ENCODE data around the gene CDC42EP5. TPM values are rescaled to one million over a fixed set of nuclear protein-coding genes. Genes with fewer than 3 reads are reported as not detected.
"Not testable (repeated sequence)": the region's sequence is repeated elsewhere in the genome, so short reads cannot be mapped to it uniquely, and the experiment has no call there.

Gene CDC42EP5
- 0.25 TPM in 1 of 2 replicates, not detected in the other for total RNA-seq (2014; rRNA removed; shearing (Covaris generic))

GRCh38 chr19:54473071-54473891, at the start of gene CDC42EP5:
CDC42EP5 (minus strand) TSS chr19:54473296; CDS start chr19:54465547, 7,749 bp downstream.
- no peak for DNase-seq (ENCODE audit: low read depth)

- no peak for DNase-seq (ENCODE audit: low read depth)
Measured at GRCh38 chr19:54521860-54522513, 48.9 kb upstream of the CDC42EP5 start.

DNA sequence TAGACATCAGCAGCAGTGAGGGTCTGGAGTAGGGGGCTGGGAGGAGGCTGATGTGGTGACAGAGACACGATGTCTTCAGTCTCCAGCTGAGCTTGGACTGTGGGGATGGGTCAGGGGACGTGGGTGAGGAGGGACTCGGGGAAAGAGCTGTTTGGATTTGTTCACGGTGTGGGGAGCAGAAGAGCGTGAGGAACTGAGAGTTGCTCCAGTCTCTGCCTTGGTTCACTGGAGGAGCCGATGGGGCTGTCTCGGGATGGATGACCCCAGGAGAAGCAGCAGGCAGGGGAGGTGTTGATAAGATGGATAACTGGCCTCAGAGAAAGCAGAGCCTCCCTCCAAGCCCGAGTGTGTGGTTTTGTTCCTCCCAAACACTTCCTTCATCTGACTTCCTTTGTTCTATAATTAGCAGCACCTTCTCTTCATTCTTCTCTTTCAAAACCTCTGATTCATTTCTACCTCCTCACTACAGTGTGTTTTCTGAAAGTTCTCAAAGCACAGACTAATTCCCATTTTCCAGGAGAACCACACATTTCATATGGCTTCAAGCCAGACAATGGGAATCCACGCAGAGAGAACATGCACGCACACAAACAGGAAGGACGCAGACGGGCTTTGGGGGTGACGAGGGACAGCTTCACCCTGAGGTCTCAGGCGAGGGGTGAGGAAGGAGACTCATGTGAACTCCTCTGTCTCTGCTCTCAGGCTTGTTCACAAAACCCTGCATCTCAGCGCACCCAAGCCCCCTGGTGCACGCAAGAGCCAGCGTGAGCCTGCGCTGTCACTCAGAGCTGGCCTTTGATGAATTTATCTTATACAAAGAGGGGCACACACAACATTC, 48.1 kb upstream of the CDC42EP5 start:
- no peak for DNase-seq (ENCODE audit: low read depth)

- peak; percentile 47 for DNase-seq (ENCODE audit: low read depth)
Measured at GRCh38 chr19:54518844-54519243, 45.7 kb upstream of the CDC42EP5 start.

- DNase-seq (ENCODE audit: low read depth) = peak; percentile 75
Measured at GRCh38 chr19:54517483-54517882, 44.4 kb upstream of the CDC42EP5 start.

GRCh38 chr19:54515156-54515555, 42.1 kb upstream of the CDC42EP5 start:
- DNase-seq (ENCODE audit: low read depth) = no peak

GRCh38 chr19:54509200-54509940, 36.3 kb upstream of the CDC42EP5 start:
- not testable (repeated sequence) for DNase-seq (ENCODE audit: low read depth)

DNA sequence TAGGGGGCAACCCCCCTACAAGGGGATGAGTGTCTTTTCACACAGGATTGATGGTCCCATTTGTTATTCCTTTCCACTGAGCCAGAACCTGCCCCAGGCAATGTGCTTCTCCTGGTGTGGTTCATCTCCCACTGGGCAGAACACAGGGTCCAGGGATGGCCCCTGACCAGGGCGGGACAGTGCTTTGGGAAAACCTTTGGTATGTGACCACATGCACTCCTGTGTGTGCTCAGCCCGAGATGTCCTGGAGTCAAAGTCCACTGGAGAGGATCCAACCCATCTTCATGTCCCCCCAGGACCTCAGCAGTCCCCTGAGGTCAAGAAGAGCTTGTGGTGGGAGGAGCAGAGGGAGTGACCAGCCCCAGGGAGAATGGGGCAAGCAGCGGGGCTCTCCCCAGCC, 35.4 kb upstream of the CDC42EP5 start:
- DNase-seq (ENCODE audit: low read depth) = not testable (repeated sequence)

DNA sequence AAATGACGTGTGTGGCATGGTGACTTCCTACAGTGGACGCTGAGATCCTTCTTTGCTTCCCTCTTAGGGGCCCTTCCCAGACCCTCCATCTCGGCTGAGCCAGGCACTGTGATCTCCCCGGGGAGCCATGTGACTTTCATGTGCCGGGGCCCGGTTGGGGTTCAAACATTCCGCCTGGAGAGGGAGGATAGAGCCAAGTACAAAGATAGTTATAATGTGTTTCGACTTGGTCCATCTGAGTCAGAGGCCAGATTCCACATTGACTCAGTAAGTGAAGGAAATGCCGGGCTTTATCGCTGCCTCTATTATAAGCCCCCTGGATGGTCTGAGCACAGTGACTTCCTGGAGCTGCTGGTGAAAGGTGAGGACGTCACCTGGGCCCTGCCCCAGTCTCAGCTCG, 34.7 kb upstream of the CDC42EP5 start:
- DNase-seq (ENCODE audit: low read depth) = no peak

DNA sequence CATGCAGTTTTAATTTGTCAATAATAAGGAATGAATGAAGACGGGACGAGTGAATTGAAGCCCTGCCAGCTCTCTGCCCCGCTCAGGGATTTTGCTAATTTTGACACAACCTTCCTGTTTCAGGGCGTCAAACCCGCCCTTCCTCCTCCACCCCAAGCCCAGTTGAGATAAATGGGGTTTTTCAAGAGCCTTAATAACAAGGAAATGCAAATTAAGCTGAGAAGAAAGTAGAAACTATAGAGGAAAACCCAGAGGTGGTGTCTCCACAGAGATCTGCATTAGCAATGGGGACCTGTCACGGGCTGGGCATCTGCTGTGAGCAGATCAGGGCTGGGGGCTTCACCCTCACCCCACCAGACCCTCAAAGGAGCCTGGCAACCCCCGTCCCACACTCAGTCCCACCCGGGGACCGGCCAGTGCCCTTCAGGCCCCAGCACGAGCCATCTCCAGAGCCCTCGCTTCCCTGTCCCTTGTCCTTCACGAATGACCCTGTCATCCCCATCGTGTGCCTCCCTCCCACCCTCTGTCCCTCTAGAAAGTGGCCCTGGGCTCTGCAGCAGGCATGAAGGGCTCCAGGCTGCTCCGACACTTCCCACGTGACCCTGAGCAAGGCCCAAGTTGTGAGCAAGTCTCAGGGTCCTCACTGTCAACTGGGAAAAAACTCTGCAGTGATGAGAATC, 34.1 kb upstream of the CDC42EP5 start:
- DNase-seq (ENCODE audit: low read depth) = not testable (repeated sequence)

DNA sequence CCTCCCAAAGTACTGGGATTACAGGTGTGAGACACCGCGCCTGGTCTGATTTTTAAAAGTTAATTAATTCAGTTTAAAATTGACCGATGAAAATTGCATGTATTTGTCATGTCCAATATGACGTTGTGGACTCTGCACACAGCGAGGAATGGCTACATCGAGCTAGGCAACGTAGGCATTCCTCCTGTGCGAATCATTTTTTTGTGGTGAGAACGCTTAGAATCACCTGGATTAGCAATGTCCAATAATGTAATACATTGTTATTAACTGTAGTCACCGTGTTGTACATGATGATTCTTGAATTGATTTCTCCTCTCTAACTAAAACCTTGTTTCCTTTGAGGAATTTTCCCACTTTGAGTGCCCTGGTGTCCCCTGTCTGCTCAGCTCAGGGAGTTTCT, 33.0 kb upstream of the CDC42EP5 start:
- DNase-seq (ENCODE audit: low read depth) = peak; percentile 17

DNA sequence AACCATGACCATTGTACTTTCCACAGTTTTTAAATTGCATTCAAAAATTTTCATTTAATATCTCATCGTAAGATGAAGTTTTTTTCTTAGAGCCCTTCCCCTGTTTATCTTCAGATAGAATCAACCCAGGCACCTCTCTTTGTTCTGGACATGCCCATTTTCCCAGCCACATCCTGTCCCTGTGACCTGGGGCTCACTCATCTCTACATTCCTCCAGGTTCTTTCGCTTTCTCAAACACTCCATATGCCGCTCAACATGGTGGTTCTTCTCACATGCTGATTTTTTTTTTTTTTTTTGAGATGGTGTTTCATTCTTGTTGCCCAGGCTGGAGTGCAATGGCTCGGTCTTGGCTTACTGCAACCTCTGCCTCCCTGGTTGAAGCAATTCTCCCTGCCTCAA, 32.4 kb upstream of the CDC42EP5 start:
- not testable (repeated sequence) for DNase-seq (ENCODE audit: low read depth)

DNA sequence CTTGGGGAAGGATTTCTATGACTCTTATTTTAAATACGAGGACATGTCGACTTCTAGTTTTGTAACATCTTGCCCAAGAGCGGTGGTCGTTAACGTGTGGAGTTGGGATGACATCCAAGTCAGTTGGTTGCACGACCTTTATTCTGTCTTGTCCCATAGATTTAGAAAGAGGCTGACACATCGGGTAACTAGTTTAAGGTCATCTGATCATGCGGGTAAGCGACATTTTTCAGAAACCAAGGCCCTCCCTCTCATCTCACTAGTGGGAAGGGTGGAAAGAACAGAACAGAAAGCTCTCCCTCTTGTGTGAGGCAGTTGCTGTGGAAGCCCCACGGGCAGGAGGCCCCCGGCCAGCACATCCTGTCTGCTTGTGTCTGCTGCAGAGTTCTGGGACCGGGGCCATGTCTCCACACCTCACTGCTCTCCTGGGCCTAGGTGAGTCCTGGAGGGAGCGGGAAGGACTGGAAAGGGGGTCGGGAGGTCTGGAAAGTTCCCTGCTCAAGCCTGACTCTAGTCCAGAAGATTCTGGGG, 29.5 kb upstream of the CDC42EP5 start, which contains the start of gene LAIR2:
LAIR2 (plus strand) TSS at position 314 of the 531 bp plus-strand sequence; CDS start at position 402, 88 bp downstream.
- DNase-seq (ENCODE audit: low read depth) = no peak

- DNase-seq (ENCODE audit: low read depth) = not testable (repeated sequence)
Measured at GRCh38 chr19:54498451-54498772, 25.3 kb upstream of the CDC42EP5 start.

GRCh38 chr19:54497747-54498450, 24.8 kb upstream of the CDC42EP5 start:
- DNase-seq (ENCODE audit: low read depth) = not testable (repeated sequence)

DNA sequence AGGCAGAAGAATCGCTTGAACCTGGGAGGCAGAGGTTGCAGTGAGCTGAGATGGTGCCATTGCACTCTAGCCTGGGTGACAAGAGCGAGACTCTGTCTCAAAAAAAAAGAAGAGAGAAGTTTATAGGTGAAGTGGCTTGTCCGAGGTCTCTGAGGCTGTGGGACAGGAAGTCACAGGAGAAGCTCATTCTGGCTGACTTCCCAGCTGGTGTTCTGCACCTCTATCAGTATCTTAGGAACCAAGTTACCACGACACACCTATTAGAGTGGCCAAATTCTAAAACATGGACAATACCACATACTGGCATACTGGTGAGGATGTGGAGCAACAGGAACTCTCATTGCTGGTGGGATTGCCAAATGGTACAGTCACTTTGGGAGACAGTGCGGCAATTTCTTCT, 22.2 kb upstream of the CDC42EP5 start:
- DNase-seq (ENCODE audit: low read depth) = not testable (repeated sequence)

- DNase-seq (ENCODE audit: low read depth) = no peak
Measured at GRCh38 chr19:54493967-54494585, 21.0 kb upstream of the CDC42EP5 start.

DNA sequence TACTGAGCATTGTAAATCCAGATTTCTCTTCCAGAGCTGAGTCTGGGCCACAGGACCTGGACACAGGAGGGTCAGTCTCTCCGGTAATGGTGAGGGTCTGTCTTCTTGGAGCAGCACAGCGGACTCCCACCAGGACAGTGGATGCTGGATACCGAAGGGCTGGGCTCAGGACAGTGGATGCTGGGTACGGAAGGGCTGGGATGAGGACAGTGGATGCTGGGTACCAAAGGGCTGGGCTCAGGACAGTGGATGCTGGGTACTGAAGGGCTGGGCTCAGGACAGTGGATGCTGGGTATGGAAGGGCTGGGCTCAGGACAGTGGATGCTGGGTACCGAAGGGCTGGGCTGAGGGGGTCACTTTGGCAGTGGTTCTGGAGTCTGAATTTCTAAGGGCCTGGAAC, 20.0 kb upstream of the CDC42EP5 start:
- DNase-seq (ENCODE audit: low read depth) = not testable (repeated sequence)

DNA sequence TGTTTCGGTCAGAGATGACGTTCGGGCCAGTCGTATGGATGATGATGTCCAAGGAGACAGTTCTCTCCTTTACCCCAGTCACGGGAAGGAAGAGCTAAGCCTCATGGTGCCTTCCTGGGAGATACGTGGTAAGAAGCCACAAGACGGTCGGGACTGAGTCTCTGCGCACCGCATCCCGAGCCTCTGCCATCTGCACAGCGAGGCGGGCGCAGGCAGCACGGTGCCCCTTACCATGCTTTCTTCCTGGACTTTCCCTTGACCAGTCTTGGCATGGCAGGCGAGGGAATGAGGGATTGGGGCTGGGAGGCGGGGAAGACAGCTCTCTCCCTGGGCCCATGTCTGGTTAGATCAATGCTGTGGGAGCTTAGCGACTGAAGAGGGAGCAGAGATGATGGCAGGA, 19.5 kb upstream of the CDC42EP5 start:
- no peak for DNase-seq (ENCODE audit: low read depth)

Data from M059J (cell line).